Spleen (tissue), 11 donors: ENCODE measurements around the gene R3HDM1. TPM values are rescaled to one million over a fixed set of nuclear protein-coding genes. Genes with fewer than 3 reads are reported as not detected.
A peak's percentile ranks its signal among the peaks of the same experiment; 100 is the strongest.

Experiments
- DNase-seq: peaks from one replicate; pipeline ENCODE4 v3.0.0-alpha.2; 2020
- H3K27ac ChIP-seq, 8 donors: fragments of 200-600 bp; sonication (generic) in 7 of 8; 1 replicate in 4 of 8; 2 replicates in 4 of 8; pipeline versions ENCODE4 v1.5.0 to v1.8.0; 2016 to 2021; ENCODE audit warnings: inconsistent platforms in 4 of 8, mild to moderate bottlenecking in 4 of 8, moderate library complexity in 1 of 8
- H3K27me3 ChIP-seq, 7 donors: fragments of 200-600 bp; sonication (generic) in 6 of 7; replicated peaks in 1 of 7; 1 replicate in 4 of 7; 2 replicates in 3 of 7; pipeline versions ENCODE4 v1.5.0 to v1.8.0; 2016 to 2021; ENCODE audit warnings: inconsistent platforms in 3 of 7, mild to moderate bottlenecking in 1 of 7
- H3K36me3 ChIP-seq, 6 donors: fragments of 200-600 bp; sonication (generic) in 5 of 6; 1 replicate in 4 of 6; 2 replicates in 2 of 6; pipeline versions ENCODE4 v1.5.0 to v1.8.0; 2016 to 2021; ENCODE audit warnings: inconsistent platforms in 2 of 6
- H3K4me1 ChIP-seq, 6 donors: fragments of 200-600 bp; sonication (generic) in 5 of 6; 1 replicate in 3 of 6; 2 replicates in 3 of 6; pipeline versions ENCODE4 v1.5.0 to v1.8.0; 2016 to 2021; ENCODE audit warnings: inconsistent platforms in 3 of 6
- H3K4me3 ChIP-seq, 8 donors: fragments of 200-600 bp; sonication (generic) in 7 of 8; 1 replicate in 4 of 8; 2 replicates in 4 of 8; pipeline versions ENCODE4 v1.5.0 to v1.8.0; 2016 to 2021; ENCODE audit warnings: inconsistent platforms in 4 of 8, mild to moderate bottlenecking in 4 of 8, moderate library complexity in 2 of 8
- H3K9me3 ChIP-seq, 8 donors: fragments of 200-600 bp; sonication (generic) in 7 of 8; 1 replicate in 4 of 8; 2 replicates in 4 of 8; pipeline versions ENCODE4 v1.5.0 to v1.8.0; 2016 to 2021; ENCODE audit warnings: inconsistent platforms in 4 of 8
- POLR2A ChIP-seq, 3 donors: fragments of 450-650 bp; IDR thresholded peaks; one replicate each; pipeline ENCODE4 v1.5.1; 2017; ENCODE audit warnings: antibody characterized with exemption in 3 of 3, mild to moderate bottlenecking in 1 of 3
- POLR2AphosphoS5 ChIP-seq, 3 donors: sonication (generic); formaldehyde crosslinking; IDR thresholded peaks; one replicate each; pipeline ENCODE4 v1.5.1; 2017; ENCODE audit warnings: antibody characterized with exemption in 3 of 3
- WGBS, 5 donors: extraction: QIAGEN DNeasy Blood & Tissue Kit in 3 of 5; methylation state at CpG; one replicate each; pipeline versions ENCODE4 v1.1.5 to v1.1.7; 2013 to 2018; 5-methylcytosine and 5-hydroxymethylcytosine counted together
- intact Hi-C: fragments of 100-400 bp; cut with DNase I; formaldehyde crosslinking; loops from one replicate; pipeline ENCODE4 v1.15.0; 2023; ENCODE audit warnings: low total_unique reads
- polyA plus RNA-seq, 3 donors: library from polyadenylated mRNA; stranded (reverse); fragments of 200-250 nt; gene quantifications; one replicate each; pipeline ENCODE4 v1.2.1, GENCODE V29; 2013
- total RNA-seq, 7 donors: library from RNA; depleted of rRNA in 3 of 7; stranded (reverse); fragments of >200 nt in 3 of 7; fragmentation: NEBNext Ultra II Directional in 4 of 7; extraction: Animal tissue kit (Norgen Biotek cat#: 25700) in 4 of 7; gene quantifications; one replicate each; pipeline versions ENCODE4 v1.1.0 to v1.2.1, GENCODE V29; 2016 to 2021
- TF ChIP-seq, protein P1 (sequence below), 11 experiments: fragments of 200-600 bp in 7 of 11; fragments of 450-650 bp in 4 of 11; sonication (generic) in 4 of 11; IDR thresholded peaks in 8 of 11; conservative IDR thresholded peaks in 3 of 11; 1 replicate in 7 of 11; 2 replicates in 4 of 11; pipeline versions ENCODE4 v1.4.0 to v1.8.0; 2016 to 2021; ENCODE audit warnings: antibody characterized with exemption in 11 of 11, inconsistent platforms in 4 of 11, mild to moderate bottlenecking in 1 of 11
- donor health status: healthy with polysubstance abuse.
- donor health status: DM: no; HTN: no; CAD: no; lungs with moderate emphysema.
- donor health status: DM: no; HTN: no; CAD: no.
- donor health status: Bipolar disorder and iron deficiency.
- donor health status: healthy.
- donor health status: DM: no; HTN: no; CAD: no.
- donor health status: DM: yes; HTN: yes; CAD: no.

Gene R3HDM1
- total and polyA plus RNA-seq, 10 donors, result 8.3 to 54.7 (median 30.7) TPM

DNA sequence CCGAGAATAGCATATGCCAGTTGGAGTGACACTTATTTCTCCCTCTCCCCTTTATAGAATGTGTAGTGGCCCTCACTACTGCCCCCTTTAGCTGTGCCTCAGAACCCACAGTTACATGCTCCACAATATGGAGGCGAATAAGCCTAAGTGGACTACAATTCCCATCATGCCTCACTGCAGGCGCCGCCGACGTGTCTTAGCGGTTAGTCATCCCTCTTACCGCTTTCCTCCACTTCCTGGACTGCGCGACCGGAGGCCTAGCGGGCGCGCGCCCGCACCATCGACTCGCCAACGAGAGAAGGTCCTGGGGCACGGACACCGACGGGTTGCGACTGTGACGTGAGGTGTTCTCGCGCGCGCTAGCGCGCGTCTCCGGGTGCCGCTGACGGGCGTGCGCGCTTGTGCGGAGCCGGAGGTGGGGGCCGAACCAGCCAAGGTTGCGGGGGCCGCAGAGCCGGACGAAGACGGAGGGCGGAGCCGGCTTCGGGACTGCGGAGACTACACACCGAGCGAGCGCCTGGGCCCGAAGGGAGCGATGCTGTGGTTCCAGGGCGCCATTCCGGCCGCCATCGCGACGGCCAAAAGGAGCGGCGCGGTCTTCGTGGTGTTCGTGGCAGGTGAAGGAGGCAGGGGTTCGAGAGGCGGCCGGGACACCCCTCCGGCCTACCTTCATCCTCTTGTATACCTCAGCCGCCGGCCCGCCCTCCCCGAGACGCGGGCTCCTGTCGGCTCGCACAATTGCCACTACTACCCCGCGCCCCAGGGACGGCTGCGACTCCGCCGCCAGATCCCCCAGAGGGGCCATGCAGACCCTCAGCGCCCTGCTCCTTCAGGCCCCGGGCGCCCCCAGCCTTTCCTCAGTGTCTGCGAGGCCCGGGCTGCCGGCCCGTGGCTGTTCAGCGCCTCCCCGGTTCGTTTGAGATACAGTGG is 210.4 kb downstream of the R3HDM1 start, which contains the start of gene UBXN4:
UBXN4 (plus strand) TSS at position 461 of the 930 bp plus-strand sequence; CDS start at position 536, 75 bp downstream.
- peaks cover 0 to 17% (median 0%) of the 10 kb centered on the region in 6 donors for H3K36me3 ChIP-seq
- intact Hi-C loops, result loop anchor here (10.0 kb wide), 1 partner anchor 677 kb away; no protein-coding TSS in a partner anchor
- 0 to 2% (median 1%) methylated on average over 74 to 93 of the region's 93 CpGs for WGBS, 5 donors
- TF ChIP-seq, protein P1, sequence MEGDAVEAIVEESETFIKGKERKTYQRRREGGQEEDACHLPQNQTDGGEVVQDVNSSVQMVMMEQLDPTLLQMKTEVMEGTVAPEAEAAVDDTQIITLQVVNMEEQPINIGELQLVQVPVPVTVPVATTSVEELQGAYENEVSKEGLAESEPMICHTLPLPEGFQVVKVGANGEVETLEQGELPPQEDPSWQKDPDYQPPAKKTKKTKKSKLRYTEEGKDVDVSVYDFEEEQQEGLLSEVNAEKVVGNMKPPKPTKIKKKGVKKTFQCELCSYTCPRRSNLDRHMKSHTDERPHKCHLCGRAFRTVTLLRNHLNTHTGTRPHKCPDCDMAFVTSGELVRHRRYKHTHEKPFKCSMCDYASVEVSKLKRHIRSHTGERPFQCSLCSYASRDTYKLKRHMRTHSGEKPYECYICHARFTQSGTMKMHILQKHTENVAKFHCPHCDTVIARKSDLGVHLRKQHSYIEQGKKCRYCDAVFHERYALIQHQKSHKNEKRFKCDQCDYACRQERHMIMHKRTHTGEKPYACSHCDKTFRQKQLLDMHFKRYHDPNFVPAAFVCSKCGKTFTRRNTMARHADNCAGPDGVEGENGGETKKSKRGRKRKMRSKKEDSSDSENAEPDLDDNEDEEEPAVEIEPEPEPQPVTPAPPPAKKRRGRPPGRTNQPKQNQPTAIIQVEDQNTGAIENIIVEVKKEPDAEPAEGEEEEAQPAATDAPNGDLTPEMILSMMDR (IDR thresholded peaks at IDR 0.05 in 8 of 11, conservative IDR thresholded peaks at IDR 0.05 in 3 of 11), result peak in 7 of 11 experiments; percentile 19 to 63 (median 41)
- peak; percentile 95 to 98 (median 97) for TF ChIP-seq POLR2AphosphoS5 (IDR thresholded peaks at IDR 0.05)
- TF ChIP-seq POLR2A (IDR thresholded peaks at IDR 0.05), result peak; percentile 31 to 82 (median 53)
- peak within 1 kb of the TSS; percentile 69 to 88 (median 74) for H3K4me3 ChIP-seq
- H3K27me3 ChIP-seq, result no peaks in the 10 kb centered on the region
- no peaks in the 10 kb centered on the region for H3K9me3 ChIP-seq
- peak within 1 kb of the TSS; percentile 99 to 100 (median 100) for H3K27ac ChIP-seq
- DNase-seq, result peak; percentile 100
- peaks cover 26 to 47% (median 32%) of the 10 kb centered on the region in 6 donors for H3K4me1 ChIP-seq

GRCh38 chr2:135742325-135742757 is 211.1 kb downstream of the R3HDM1 start:
- 0 to 1% (median 1%) methylated on average over 26 to 34 of the region's 34 CpGs for WGBS, 5 donors
- peaks cover 0 to 17% (median under 1%) of the 10 kb centered on the region in 6 donors for H3K36me3 ChIP-seq
- peak overlapping the region; percentile 69 to 88 (median 74) for H3K4me3 ChIP-seq
- TF ChIP-seq, protein P1 (IDR thresholded peaks at IDR 0.05 in 8 of 11, conservative IDR thresholded peaks at IDR 0.05 in 3 of 11), result no peak
- TF ChIP-seq POLR2A (IDR thresholded peaks at IDR 0.05) (peak in 2 of 3 donors; percentile 4 to 30), POLR2AphosphoS5 (IDR thresholded peaks at IDR 0.05) (peak in 2 of 3 donors; percentile 59 to 82)
- intact Hi-C loops, result loop anchor here (10.0 kb wide), 1 partner anchor 678 kb away; no protein-coding TSS in a partner anchor
- H3K4me1 ChIP-seq, result peaks cover 26 to 54% (median 35%) of the 10 kb centered on the region in 6 donors
- DNase-seq, result no peak
- H3K27ac ChIP-seq, result peak overlapping the region; percentile 99 to 100 (median 100)
- H3K27me3 ChIP-seq, result no peaks in the 10 kb centered on the region
- H3K9me3 ChIP-seq, result no peaks in the 10 kb centered on the region

DNA sequence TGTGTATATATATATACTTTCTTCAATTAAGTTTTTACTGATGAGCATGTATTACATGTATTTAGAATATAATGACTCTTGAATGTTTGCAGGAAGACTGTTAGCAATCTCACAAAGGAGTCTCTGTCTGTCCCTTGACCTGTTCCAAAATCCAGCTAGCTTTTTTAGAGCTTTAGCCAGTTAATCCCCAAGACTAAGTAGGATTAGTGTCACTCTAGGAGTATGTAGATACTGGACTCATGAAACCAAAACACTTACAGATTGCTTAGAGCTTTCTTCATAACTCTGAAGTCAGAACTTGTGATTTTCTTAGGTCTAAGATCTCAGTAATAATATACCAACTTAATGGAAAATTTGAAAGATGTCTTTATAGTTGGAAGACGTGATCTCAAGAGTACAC is 212.6 kb downstream of the R3HDM1 start:
- H3K4me1 ChIP-seq, result peaks cover 26 to 62% (median 38%) of the 10 kb centered on the region in 6 donors
- TF ChIP-seq, protein P1 (IDR thresholded peaks at IDR 0.05 in 8 of 11, conservative IDR thresholded peaks at IDR 0.05 in 3 of 11), result no peak
- TF ChIP-seq POLR2AphosphoS5 (IDR thresholded peaks at IDR 0.05), result no peak
- no peak for TF ChIP-seq POLR2A (IDR thresholded peaks at IDR 0.05)
- peak overlapping the region in 2 of 8 donors; percentile 74 to 81 for H3K4me3 ChIP-seq
- no peaks in the 10 kb centered on the region for H3K27me3 ChIP-seq
- H3K27ac ChIP-seq, result peak overlapping the region in 5 of 8 donors; percentile 99 to 100 (median 100)
- DNase-seq, result no peak
- H3K9me3 ChIP-seq, result no peaks in the 10 kb centered on the region
- WGBS, 5 donors, result 68 to 93% (median 82%) methylated on average over 1 of the region's 1 CpG
- intact Hi-C loops, result loop anchor here (10.0 kb wide), 1 partner anchor 679 kb away; no protein-coding TSS in a partner anchor
- H3K36me3 ChIP-seq, result peaks cover 0 to 32% (median 8%) of the 10 kb centered on the region in 6 donors
